Erythroblast (primary cell): ENCODE measurements around the gene RPH3AL.

Source experiments
- GATA1 ChIP-seq: IDR thresholded peaks from 2 replicates; pipeline ENCODE4 v1.6.1; 2011; ENCODE audit warnings: low read depth, mild to moderate bottlenecking, control low read depth, low read length, moderate library complexity
- POLR2A ChIP-seq: IDR thresholded peaks from 2 replicates; pipeline ENCODE4 v1.6.1; 2011; ENCODE audit warnings: mild to moderate bottlenecking, low read length

DNA sequence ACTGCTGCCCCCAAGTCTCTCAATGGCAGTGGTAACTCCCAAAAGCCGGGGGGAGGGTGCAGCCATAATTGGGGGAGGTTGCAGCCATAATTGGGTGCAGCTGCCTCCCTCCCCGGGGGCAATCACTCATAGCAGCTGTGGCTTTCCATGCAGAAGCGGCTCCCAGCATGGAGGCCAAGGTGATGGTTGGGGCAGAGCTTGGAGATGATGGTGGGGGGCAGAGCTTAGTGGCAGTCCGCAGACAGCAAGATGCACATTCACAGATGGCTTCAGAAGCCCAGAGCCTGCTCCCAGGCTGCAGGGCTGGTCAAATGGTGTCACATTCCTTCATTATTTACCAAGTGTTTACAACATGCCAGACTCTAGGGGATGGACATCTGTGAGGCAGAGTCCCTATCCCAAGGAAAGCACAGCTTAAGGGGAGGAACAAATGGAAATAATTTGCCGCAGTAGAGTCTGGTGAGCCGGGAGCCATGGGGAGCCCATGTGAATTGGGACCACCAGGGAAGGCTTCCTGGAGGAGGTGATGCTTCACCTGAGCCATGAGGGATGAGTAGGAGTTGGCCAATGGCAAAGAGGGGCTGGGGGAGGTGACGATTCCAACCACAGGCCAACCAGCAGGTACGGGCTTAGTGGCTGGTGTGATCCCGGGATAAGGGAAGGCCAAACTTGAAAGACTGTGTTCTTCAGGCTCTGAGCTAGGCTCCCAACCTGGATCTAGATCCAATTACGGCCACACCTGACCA lies 179.3 kb downstream of the RPH3AL start:
- TF ChIP-seq POLR2A (no peak), GATA1 (no peak)
